ENCODE data around the gene XYLT1.

DNA sequence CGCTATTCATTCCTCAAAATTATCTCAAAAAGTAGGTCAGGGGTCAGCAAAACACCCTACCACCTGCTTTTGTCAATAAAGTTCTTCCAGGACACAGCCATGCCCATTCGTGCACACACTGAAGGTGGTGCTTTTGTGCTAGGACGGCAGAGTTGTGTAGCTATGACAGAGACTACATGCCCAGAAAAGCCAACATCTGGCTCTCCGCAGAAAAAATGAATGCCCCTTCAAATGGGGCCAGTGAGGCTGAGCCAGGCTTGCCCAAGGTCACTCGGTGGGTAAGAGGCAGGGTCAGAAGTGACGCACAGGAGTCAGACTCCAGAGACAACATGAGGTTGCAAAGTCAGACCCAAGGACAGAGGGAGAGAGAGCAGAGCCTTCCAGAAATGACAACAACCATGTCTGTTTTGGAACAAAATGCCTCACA is 200.1 kb downstream of the XYLT1 start:
- TF ChIP-seq, protein P1, sequence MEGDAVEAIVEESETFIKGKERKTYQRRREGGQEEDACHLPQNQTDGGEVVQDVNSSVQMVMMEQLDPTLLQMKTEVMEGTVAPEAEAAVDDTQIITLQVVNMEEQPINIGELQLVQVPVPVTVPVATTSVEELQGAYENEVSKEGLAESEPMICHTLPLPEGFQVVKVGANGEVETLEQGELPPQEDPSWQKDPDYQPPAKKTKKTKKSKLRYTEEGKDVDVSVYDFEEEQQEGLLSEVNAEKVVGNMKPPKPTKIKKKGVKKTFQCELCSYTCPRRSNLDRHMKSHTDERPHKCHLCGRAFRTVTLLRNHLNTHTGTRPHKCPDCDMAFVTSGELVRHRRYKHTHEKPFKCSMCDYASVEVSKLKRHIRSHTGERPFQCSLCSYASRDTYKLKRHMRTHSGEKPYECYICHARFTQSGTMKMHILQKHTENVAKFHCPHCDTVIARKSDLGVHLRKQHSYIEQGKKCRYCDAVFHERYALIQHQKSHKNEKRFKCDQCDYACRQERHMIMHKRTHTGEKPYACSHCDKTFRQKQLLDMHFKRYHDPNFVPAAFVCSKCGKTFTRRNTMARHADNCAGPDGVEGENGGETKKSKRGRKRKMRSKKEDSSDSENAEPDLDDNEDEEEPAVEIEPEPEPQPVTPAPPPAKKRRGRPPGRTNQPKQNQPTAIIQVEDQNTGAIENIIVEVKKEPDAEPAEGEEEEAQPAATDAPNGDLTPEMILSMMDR (IDR thresholded peaks at IDR 0.05): no peak
- no peak for TF ChIP-seq POLR2A (IDR thresholded peaks at IDR 0.05)
